Fibroblast of the aortic adventitia (primary cell): ENCODE results near the gene OSM. TPM values are rescaled to one million over a fixed set of nuclear protein-coding genes. Genes with fewer than 3 reads are reported as not detected.
A peak's percentile ranks its signal among the peaks of the same experiment; 100 is the strongest.

Experiments used
- DNase-seq: peaks from one replicate; pipeline ENCODE4 v3.0.0-alpha.2; 2010; ENCODE audit warnings: low read depth
- H3K4me3 ChIP-seq: 2 replicates; pipeline ENCODE4 v1.5.1; 2011; ENCODE audit warnings: low read depth, mild to moderate bottlenecking, control low read depth, low read length, moderate library complexity
- total RNA-seq: library from RNA; depleted of rRNA; stranded (reverse); fragments of >200 nt; gene quantifications from 2 replicates; pipeline ENCODE4 v1.2.3, GENCODE V29; 2012; ENCODE audit warnings: low replicate concordance
- TF ChIP-seq, protein P1 (sequence below): IDR thresholded peaks from 2 replicates; pipeline ENCODE4 v1.5.1; 2011; ENCODE audit warnings: mild to moderate bottlenecking, low read length, control low read depth, inconsistent platforms; ENCODE audit not compliant: insufficient read depth

OSM gene
- total RNA-seq, 1 donor: not detected

- TF ChIP-seq, protein P1, sequence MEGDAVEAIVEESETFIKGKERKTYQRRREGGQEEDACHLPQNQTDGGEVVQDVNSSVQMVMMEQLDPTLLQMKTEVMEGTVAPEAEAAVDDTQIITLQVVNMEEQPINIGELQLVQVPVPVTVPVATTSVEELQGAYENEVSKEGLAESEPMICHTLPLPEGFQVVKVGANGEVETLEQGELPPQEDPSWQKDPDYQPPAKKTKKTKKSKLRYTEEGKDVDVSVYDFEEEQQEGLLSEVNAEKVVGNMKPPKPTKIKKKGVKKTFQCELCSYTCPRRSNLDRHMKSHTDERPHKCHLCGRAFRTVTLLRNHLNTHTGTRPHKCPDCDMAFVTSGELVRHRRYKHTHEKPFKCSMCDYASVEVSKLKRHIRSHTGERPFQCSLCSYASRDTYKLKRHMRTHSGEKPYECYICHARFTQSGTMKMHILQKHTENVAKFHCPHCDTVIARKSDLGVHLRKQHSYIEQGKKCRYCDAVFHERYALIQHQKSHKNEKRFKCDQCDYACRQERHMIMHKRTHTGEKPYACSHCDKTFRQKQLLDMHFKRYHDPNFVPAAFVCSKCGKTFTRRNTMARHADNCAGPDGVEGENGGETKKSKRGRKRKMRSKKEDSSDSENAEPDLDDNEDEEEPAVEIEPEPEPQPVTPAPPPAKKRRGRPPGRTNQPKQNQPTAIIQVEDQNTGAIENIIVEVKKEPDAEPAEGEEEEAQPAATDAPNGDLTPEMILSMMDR: no peak
- DNase-seq: no peak
- H3K4me3 ChIP-seq: no peak overlapping the region
Observed at GRCh38 chr22:30305906-30306626, 39.4 kb upstream of the OSM start.

GRCh38 chr22:30305519-30305905 lies 38.9 kb upstream of the OSM start:
- TF ChIP-seq, protein P1: no peak
- H3K4me3 ChIP-seq: no peak overlapping the region
- peak; percentile 45 for DNase-seq

- TF ChIP-seq, protein P1: no peak
- H3K4me3 ChIP-seq: no peak overlapping the region
- DNase-seq: peak; percentile 72
Observed at GRCh38 chr22:30304495-30305244, 38.0 kb upstream of the OSM start.

DNA sequence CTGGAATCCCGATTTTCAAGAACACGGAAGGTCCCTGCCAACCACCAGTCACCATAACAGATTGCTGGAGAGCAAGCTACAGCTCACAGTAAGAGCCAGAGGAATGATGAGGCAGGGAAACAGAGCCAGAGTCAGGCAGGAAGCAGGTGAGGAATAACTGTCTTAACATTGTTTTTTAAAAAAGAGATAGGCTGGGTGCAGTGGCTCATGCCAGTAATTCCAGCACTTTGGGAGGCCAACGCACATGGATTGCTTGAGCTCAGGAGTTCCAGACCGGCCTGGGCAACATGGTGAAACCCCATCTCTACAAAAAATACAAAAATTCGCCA lies 36.1 kb upstream of the OSM start:
- H3K4me3 ChIP-seq: no peak overlapping the region
- TF ChIP-seq, protein P1: no peak
- DNase-seq: no peak

- no peak overlapping the region for H3K4me3 ChIP-seq
- TF ChIP-seq, protein P1: no peak
- peak; percentile 85 for DNase-seq
Observed at GRCh38 chr22:30301995-30302809, 35.6 kb upstream of the OSM start.

DNA sequence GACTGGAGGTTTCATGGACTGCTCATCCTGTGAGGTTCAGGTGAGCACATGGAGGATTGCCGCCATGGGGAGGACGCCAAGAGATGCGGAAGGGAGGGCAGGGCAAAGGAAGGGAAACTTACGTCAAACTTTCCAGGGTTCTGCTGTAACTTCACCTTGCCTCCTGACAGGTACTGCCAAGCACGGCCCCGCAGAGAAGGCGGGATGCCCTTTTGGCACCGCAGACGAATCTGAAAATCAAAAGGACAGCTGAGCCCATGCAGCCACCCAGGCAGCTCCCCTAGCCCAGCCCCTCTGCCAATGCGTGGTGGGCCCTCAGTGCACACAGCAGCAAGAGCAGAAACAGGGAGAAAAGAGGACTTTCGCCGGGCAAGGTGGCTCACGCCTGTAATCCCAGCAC lies 32.7 kb upstream of the OSM start:
- TF ChIP-seq, protein P1: no peak
- no peak for DNase-seq
- no peak overlapping the region for H3K4me3 ChIP-seq
